ENCODE data around the gene ZNF318.

ZNF318 gene

DNA sequence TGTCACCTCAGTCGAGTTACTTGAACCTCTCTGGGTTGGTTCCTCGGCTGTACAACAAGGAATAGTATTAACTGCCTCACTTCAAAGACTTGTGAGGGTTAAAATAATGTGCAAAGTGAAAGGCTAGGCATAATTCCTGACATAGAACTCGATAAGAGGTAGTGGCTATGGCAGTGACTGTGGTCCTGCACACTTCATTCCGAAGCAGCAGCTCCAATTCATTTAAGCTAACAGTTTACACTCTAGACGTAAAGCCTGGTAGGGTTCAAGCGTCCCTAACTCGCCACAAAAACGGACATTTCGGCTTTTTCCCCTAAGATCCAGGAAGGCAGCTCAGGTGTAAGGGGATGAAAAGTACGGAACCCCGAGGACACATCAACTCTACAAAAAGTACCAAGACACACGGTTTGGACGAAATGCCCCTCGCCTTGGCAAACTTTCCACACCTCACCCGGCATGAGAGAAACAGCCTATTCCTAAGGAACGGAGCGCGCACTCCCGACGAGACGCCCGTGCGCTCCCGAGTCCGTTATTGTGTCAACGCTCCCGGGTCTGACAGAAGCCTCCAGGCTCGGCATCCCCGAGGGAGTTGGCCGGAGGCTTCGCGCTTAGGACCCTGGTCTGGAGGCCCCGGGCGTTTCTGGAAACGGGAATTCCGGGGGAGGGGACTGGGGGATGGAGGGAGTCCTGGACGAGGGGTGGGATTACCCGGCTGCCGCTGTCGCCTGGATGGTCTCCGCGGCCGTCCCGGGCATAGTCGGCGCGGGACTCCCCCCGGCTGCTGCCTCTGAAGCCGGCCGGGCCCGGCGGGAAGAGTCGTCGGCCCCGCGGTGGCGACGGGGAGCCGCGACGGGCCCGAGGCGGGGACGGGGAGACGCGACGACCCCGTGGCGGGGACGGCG, 937 bp downstream of the ZNF318 start:
- peaks cover 79% of the 10 kb centered on the region for H3K4me1 ChIP-seq (ENCODE audit: control insufficient read depth, low read length)
- TF ChIP-seq, protein P1, sequence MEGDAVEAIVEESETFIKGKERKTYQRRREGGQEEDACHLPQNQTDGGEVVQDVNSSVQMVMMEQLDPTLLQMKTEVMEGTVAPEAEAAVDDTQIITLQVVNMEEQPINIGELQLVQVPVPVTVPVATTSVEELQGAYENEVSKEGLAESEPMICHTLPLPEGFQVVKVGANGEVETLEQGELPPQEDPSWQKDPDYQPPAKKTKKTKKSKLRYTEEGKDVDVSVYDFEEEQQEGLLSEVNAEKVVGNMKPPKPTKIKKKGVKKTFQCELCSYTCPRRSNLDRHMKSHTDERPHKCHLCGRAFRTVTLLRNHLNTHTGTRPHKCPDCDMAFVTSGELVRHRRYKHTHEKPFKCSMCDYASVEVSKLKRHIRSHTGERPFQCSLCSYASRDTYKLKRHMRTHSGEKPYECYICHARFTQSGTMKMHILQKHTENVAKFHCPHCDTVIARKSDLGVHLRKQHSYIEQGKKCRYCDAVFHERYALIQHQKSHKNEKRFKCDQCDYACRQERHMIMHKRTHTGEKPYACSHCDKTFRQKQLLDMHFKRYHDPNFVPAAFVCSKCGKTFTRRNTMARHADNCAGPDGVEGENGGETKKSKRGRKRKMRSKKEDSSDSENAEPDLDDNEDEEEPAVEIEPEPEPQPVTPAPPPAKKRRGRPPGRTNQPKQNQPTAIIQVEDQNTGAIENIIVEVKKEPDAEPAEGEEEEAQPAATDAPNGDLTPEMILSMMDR (IDR thresholded peaks at IDR 0.05; ENCODE audit: low read depth, low read length, poor library complexity, severe bottlenecking) = no peak
- TF ChIP-seq EZH2phosphoT487 (IDR thresholded peaks at IDR 0.05; ENCODE audit: borderline replicate concordance, low read length) = no peak

DNA sequence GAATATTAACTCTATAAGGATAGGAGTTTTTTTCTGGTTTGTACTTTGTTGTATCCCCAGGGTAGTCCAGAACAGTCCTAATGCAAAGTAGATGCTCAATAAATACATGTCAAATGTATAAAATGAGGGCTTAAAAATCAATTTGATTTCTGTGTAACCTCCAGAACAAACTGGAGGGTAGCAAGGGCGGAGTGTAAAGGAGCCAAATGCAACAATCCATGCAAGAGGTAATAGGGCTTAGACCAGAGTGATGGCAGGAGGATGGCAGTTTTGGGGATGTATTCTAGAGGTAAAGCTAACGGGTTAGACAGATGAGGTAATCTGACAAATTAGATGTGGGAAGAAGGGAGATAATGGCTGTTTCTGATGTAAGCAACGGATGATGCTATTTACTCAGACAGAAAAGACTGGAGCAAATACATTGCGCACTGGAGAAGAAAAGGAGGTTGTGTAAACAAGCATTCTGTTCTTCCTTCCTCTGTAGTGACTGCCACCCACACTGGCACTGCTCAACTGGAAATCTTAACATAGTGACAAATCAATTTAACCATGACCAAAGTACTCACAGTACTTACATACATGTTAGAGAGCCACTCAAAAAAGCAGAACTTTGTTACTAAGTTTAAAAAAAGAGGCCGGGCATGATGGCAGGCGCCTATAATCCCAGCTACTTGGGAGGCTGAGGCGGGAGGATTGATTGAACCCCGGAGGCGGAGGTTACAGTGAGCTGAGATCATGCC, 2.0 kb downstream of the ZNF318 start:
- Histone ChIP-seq H3K79me2 (ENCODE audit: control insufficient read depth, low read length) (peaks cover 70% of the 10 kb centered on the region), H3K9me3 (ENCODE audit: control insufficient read depth, insufficient read depth, low read length) (no peaks in the 10 kb centered on the region), H3K27me3 (ENCODE audit: control insufficient read depth, low read length) (no peaks in the 10 kb centered on the region), H3K4me1 (ENCODE audit: control insufficient read depth, low read length) (peaks cover 78% of the 10 kb centered on the region), H3K27ac (ENCODE audit: low read depth, low read length) (peak overlapping the region; percentile 81), H3F3A (ENCODE audit: control insufficient read depth, insufficient read depth) (peaks cover 30% of the 10 kb centered on the region), H3K9me2 (replicated peaks; ENCODE audit: control insufficient read depth, low read length) (no peaks in the 10 kb centered on the region), H3K4me2 (ENCODE audit: low read length) (peak overlapping the region; percentile 85), H3K4me3 (ENCODE audit: low read length) (peak overlapping the region; percentile 96), H3K36me3 (ENCODE audit: control insufficient read depth, low read length) (peaks cover 64% of the 10 kb centered on the region), H4K20me1 (ENCODE audit: control insufficient read depth, insufficient read depth, low read depth, low read length) (0 out of 2 replicates have a peak, but pooled peaks cover 11% of the 10 kb centered on the region)
- TF ChIP-seq EZH2phosphoT487 (IDR thresholded peaks at IDR 0.05; ENCODE audit: borderline replicate concordance, low read length) = no peak
- TF ChIP-seq, protein P1 (IDR thresholded peaks at IDR 0.05; ENCODE audit: low read depth, low read length, poor library complexity, severe bottlenecking) = no peak

More for the DNA sequence above, 937 bp downstream of the ZNF318 start:
- no peaks in the 10 kb centered on the region for H3K9me2 ChIP-seq (replicated peaks; ENCODE audit: control insufficient read depth, low read length)
- peak overlapping the region; percentile 96 for H3K4me3 ChIP-seq (ENCODE audit: low read length)
- H3F3A ChIP-seq (ENCODE audit: control insufficient read depth, insufficient read depth) = peaks cover 37% of the 10 kb centered on the region
- peaks cover 60% of the 10 kb centered on the region for H3K79me2 ChIP-seq (ENCODE audit: control insufficient read depth, low read length)
- H3K27ac ChIP-seq (ENCODE audit: low read depth, low read length) = peak overlapping the region; percentile 81
- H3K4me2 ChIP-seq (ENCODE audit: low read length) = peak overlapping the region; percentile 85
- H3K36me3 ChIP-seq (ENCODE audit: control insufficient read depth, low read length) = peaks cover 54% of the 10 kb centered on the region
- no peaks in the 10 kb centered on the region for H3K9me3 ChIP-seq (ENCODE audit: control insufficient read depth, insufficient read depth, low read length)
- H4K20me1 ChIP-seq (ENCODE audit: control insufficient read depth, insufficient read depth, low read depth, low read length) = 0 out of 2 replicates have a peak, but pooled peaks cover 11% of the 10 kb centered on the region
- no peaks in the 10 kb centered on the region for H3K27me3 ChIP-seq (ENCODE audit: control insufficient read depth, low read length)

GRCh38 chr6:43361269-43361668, 8.2 kb downstream of the ZNF318 start:
- no peaks in the 10 kb centered on the region for H3K9me2 ChIP-seq (replicated peaks; ENCODE audit: control insufficient read depth, low read length)
- TF ChIP-seq, protein P1 (IDR thresholded peaks at IDR 0.05; ENCODE audit: low read depth, low read length, poor library complexity, severe bottlenecking) = peak; percentile 25
- TF ChIP-seq EZH2phosphoT487 (IDR thresholded peaks at IDR 0.05; ENCODE audit: borderline replicate concordance, low read length) = no peak
- H4K20me1 ChIP-seq (ENCODE audit: control insufficient read depth, insufficient read depth, low read depth, low read length) = peaks cover 28% of the 10 kb centered on the region; the same call in 1 of the 2 replicates
- H3K27ac ChIP-seq (ENCODE audit: low read depth, low read length) = peak overlapping the region; percentile 19; the same call in 1 of the 2 replicates
- peaks cover 99% of the 10 kb centered on the region for H3K79me2 ChIP-seq (ENCODE audit: control insufficient read depth, low read length)
- no peaks in the 10 kb centered on the region for H3K27me3 ChIP-seq (ENCODE audit: control insufficient read depth, low read length)
- H3K4me3 ChIP-seq (ENCODE audit: low read length) = no peak overlapping the region
- H3K4me1 ChIP-seq (ENCODE audit: control insufficient read depth, low read length) = peaks cover 59% of the 10 kb centered on the region
- no peak overlapping the region for H3K4me2 ChIP-seq (ENCODE audit: low read length)
- H3K9me3 ChIP-seq (ENCODE audit: control insufficient read depth, insufficient read depth, low read length) = no peaks in the 10 kb centered on the region
- peaks cover 7% of the 10 kb centered on the region; the same call in 1 of the 2 replicates for H3F3A ChIP-seq (ENCODE audit: control insufficient read depth, insufficient read depth)
- H3K36me3 ChIP-seq (ENCODE audit: control insufficient read depth, low read length) = peaks cover 97% of the 10 kb centered on the region
